Right lobe of liver (tissue), 4 donors: Measurements from ENCODE around the gene MED27.

ENCODE experiments used
- CTCF ChIP-seq, 4 donors: fragments of 200-600 bp in 3 of 4; fragments of 450-650 bp in 1 of 4; IDR thresholded peaks; one replicate each; pipeline versions ENCODE4 v1.5.1 to v1.8.0; 2016 to 2022; ENCODE audit warnings: antibody characterized with exemption in 4 of 4, mild to moderate bottlenecking in 2 of 4
- POLR2A ChIP-seq: fragments of 450-650 bp; IDR thresholded peaks from one replicate; pipeline ENCODE4 v1.6.1; 2017; ENCODE audit warnings: antibody characterized with exemption, mild to moderate bottlenecking
- donor health status: DM: no; HTN: no; CAD: no.
- donor health status: DM: no; HTN: no; CAD: no.
- donor health status: DM: no; HTN: yes; CAD: no.

GRCh38 chr9:131994364-131995125 lies 85.1 kb downstream of the MED27 start:
- TF ChIP-seq CTCF (IDR thresholded peaks at IDR 0.05) (no peak), POLR2A (no peak)
